ENCODE results near the gene YIPF2. TPM values are rescaled to one million over a fixed set of nuclear protein-coding genes. Genes with fewer than 3 reads are reported as not detected.

YIPF2 gene
- 12.1 to 24.2 TPM (median 20.4 TPM) in 5 replicates for total RNA-seq (2022; extraction: Qiagen RNA extraction; ENCODE audit: low read depth)

GRCh38 chr19:10928563-10929401 lies at the start of gene YIPF2, which contains the start of gene TIMM29:
Gene YIPF2, minus strand, starts transcription at chr19:10928639. Its CDS starts 229 bp downstream, at chr19:10928410.
Gene TIMM29, plus strand, starts transcription at chr19:10928811. Its CDS starts 12 bp downstream, at chr19:10928823.

DNA sequence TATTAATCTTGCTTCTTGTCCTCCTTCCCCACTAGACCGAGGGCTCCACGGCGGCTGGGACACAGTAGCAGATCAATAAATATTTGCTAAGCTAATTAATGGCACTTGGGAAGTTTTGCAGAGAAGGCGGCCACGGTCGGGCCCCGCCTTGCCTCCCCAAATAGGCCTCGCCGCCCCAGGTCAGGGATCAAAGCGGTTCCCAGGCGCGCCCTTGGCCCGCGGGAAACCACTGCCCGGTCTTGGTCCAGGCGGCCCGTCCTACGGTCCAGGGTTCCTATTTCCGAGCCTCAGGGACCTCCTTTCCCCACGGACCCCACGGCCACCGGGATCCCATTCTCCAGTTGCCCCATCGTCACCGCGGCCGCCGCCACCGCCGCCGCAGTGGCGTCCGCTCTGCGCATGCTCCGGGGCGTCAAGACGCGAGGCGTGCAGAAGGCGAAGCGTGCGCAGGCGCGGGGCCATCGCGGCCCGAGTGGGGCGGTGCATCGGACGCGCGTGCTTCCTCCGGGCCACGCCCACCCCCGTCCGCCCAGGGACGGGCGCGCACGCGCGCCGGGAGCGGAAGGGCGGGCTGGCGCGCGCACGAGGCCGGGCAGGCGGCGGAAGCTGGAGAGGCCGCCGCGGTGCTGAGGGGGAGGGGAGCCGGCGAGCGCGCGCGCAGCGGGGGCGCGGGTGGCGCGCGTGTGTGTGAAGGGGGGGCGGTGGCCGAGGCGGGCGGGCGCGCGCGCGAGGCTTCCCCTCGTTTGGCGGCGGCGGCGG lies 32.1 kb upstream of the YIPF2 start, which contains the start of gene SMARCA4:
Gene SMARCA4 (plus strand): TSS at position 717 of the 759 bp plus-strand sequence. CDS start 23,122 bp downstream, outside the sequence.

Other genes starting within 250 kb of the YIPF2 start
- 22.5 to 37.4 TPM (median 33.9 TPM) in 5 replicates for gene QTRT1, start 227.2 kb downstream of the YIPF2 start, total RNA-seq (2022; extraction: Qiagen RNA extraction; ENCODE audit: low read depth)
- gene DNM2, start 210.6 kb downstream of the YIPF2 start, total RNA-seq (2022; extraction: Qiagen RNA extraction; ENCODE audit: low read depth), result 38.9 to 61.4 TPM (median 57.9 TPM) in 5 replicates
- 16.5 to 31.5 TPM (median 29.4 TPM) in 5 replicates for gene TMED1, start 92.4 kb downstream of the YIPF2 start, total RNA-seq (2022; extraction: Qiagen RNA extraction; ENCODE audit: low read depth)
- gene C19orf38, start 80.2 kb downstream of the YIPF2 start, total RNA-seq (2022; extraction: Qiagen RNA extraction; ENCODE audit: low read depth), result not detected in 5 replicates
- 30.1 to 52.5 TPM (median 50.5 TPM) in 5 replicates for gene CARM1, start 57.1 kb downstream of the YIPF2 start, total RNA-seq (2022; extraction: Qiagen RNA extraction; ENCODE audit: low read depth)
- 11.4 to 20.3 TPM (median 18.7 TPM) in 5 replicates for gene TIMM29, start 172 bp upstream of the YIPF2 start, total RNA-seq (2022; extraction: Qiagen RNA extraction; ENCODE audit: low read depth)
- 9.1 to 12.0 TPM (median 11.8 TPM) in 5 replicates for gene SMARCA4, start 32.4 kb upstream of the YIPF2 start, total RNA-seq (2022; extraction: Qiagen RNA extraction; ENCODE audit: low read depth)
- gene LDLR, start 160.8 kb upstream of the YIPF2 start, total RNA-seq (2022; extraction: Qiagen RNA extraction; ENCODE audit: low read depth), result 21.9 to 29.9 TPM (median 27.9 TPM) in 5 replicates
- gene SPC24, start 227.1 kb upstream of the YIPF2 start, total RNA-seq (2022; extraction: Qiagen RNA extraction; ENCODE audit: low read depth), result 14.2 to 17.8 TPM (median 16.2 TPM) in 5 replicates